AG04450 (cell line): Measurements from ENCODE around the gene KCNK2. TPM values are rescaled to one million over a fixed set of nuclear protein-coding genes. Genes with fewer than 3 reads are reported as not detected.
"Not testable (repeated sequence)": the region's sequence is repeated elsewhere in the genome, so short reads cannot be mapped to it uniquely, and the experiment has no call there.

Experiments
- CTCF ChIA-PET: fragments of 300-600, 350-600 bp; formaldehyde crosslinking; extraction: SDS; loops from one replicate; lab custom pipeline; 2022; ENCODE audit warnings: antibody characterized with exemption, inconsistent platforms; lab: Charles Lee
- POLR2A ChIA-PET: fragments of 350-600 bp; formaldehyde crosslinking; extraction: SDS; loops from one replicate; lab custom pipeline; 2021; ENCODE audit warnings: antibody characterized with exemption, inconsistent platforms; lab: Yijun Ruan, JAX
- DNase-seq: peaks from one replicate; pipeline ENCODE4 v3.0.0-alpha.2; 2011; ENCODE audit warnings: low read depth, low spot score
- H3K27ac ChIP-seq: one replicate; pipeline ENCODE4 v1.5.1; 2012; ENCODE audit warnings: low read depth, low read length, control low read depth
- H3K27me3 ChIP-seq: one replicate; pipeline ENCODE4 v1.6.0; 2012; ENCODE audit warnings: low read length; ENCODE audit not compliant: control insufficient read depth, insufficient read depth
- H3K4me3 ChIP-seq: 2 replicates; pipeline ENCODE4 v1.5.1; 2011; ENCODE audit warnings: mild to moderate bottlenecking, low read depth, low read length, control low read depth
- H3K9me3 ChIP-seq: 2 replicates; pipeline ENCODE4 v1.5.1; 2012; ENCODE audit warnings: low read length; ENCODE audit not compliant: control insufficient read depth, insufficient read depth
- CTCF ChIP-seq: IDR thresholded peaks from 2 replicates; pipeline ENCODE4 v1.5.1; 2011; ENCODE audit warnings: low read depth, low read length, control low read depth, inconsistent platforms
- polyA plus RNA-seq: library from polyadenylated mRNA; depleted of rRNA; stranded (reverse); fragments of >200 nt; gene quantifications from 2 replicates; pipeline ENCODE4 v1.2.3, GENCODE V29; 2011

The KCNK2 gene
- polyA plus RNA-seq, 1 experiment, result 22.8 TPM

GRCh38 chr1:215160351-215160750, 77.8 kb downstream of the KCNK2 start:
- Histone ChIP-seq H3K4me3 (no peak overlapping the region), H3K27me3 (no peaks in the 10 kb centered on the region), H3K9me3 (no peaks in the 10 kb centered on the region), H3K27ac (no peak overlapping the region)
- TF ChIP-seq CTCF, result no peak
- no peak for DNase-seq
- POLR2A ChIA-PET, result no interaction called here
- CTCF ChIA-PET, result no interaction called here

- POLR2A ChIA-PET, CTCF ChIA-PET, H3K27ac ChIP-seq, H3K9me3 ChIP-seq, H3K27me3 ChIP-seq, DNase-seq, H3K4me3 ChIP-seq: not testable (repeated sequence)
Measured at GRCh38 chr1:215163144-215163543, 80.6 kb downstream of the KCNK2 start.

- TF ChIP-seq CTCF, result no peak
- Histone ChIP-seq H3K9me3 (no peaks in the 10 kb centered on the region), H3K27ac (no peak overlapping the region), H3K27me3 (no peaks in the 10 kb centered on the region), H3K4me3 (no peak overlapping the region)
- ChIA-PET CTCF (interaction anchor here (0.7 kb wide), 1 partner anchor 832 kb away, joined by 3 read pairs; no protein-coding TSS in a partner anchor), POLR2A (no interaction called here)
- no peak for DNase-seq
Measured at GRCh38 chr1:215166886-215167285, 84.3 kb downstream of the KCNK2 start.

- Histone ChIP-seq H3K4me3 (no peak overlapping the region), H3K9me3 (peaks cover 14% of the 10 kb centered on the region), H3K27me3 (no peaks in the 10 kb centered on the region), H3K27ac (no peak overlapping the region)
- ChIA-PET CTCF (interaction anchor here (0.7 kb wide), 1 partner anchor 535 kb away, joined by 3 read pairs; no protein-coding TSS in a partner anchor), POLR2A (no interaction called here)
- DNase-seq, result no peak
- no peak for TF ChIP-seq CTCF
Measured at GRCh38 chr1:215181518-215181917, 99.0 kb downstream of the KCNK2 start.

GRCh38 chr1:215185067-215185620, 102.6 kb downstream of the KCNK2 start:
- H3K27me3 ChIP-seq, result no peaks in the 10 kb centered on the region
- TF ChIP-seq CTCF, result no peak
- peaks cover 14% of the 10 kb centered on the region for H3K9me3 ChIP-seq
- no peak for DNase-seq
- ChIA-PET CTCF (interaction anchor here (1.2 kb wide), 1 partner anchor 524 kb away, joined by 3 read pairs; no protein-coding TSS in a partner anchor), POLR2A (no interaction called here)
- no peak overlapping the region for H3K4me3 ChIP-seq
- H3K27ac ChIP-seq, result no peak overlapping the region
